Measurements from ENCODE around the gene PWWP2B. TPM values are rescaled to one million over a fixed set of nuclear protein-coding genes. Genes with fewer than 3 reads are reported as not detected.
"Not testable (repeated sequence)": the region's sequence is repeated elsewhere in the genome, so short reads cannot be mapped to it uniquely, and the experiment has no call there.

PWWP2B gene
- total RNA-seq, 4 donors from 2014 or later, result 11.8 to 25.5 (median 14.3) TPM

GRCh38 chr10:132377326-132377725 is 19.7 kb upstream of the PWWP2B start:
- H3K27ac ChIP-seq (replicated peaks in 1 of 4), result no peak overlapping the region
- peaks cover 0 to 4% (median 2%) of the 10 kb centered on the region in 4 donors for H3K9me3 ChIP-seq
- no peaks in the 10 kb centered on the region for H3K4me1 ChIP-seq
- H3K36me3 ChIP-seq, result peaks cover 0 to 7% (median 0%) of the 10 kb centered on the region in 4 donors
- H3K4me3 ChIP-seq, result no peak overlapping the region
- intact Hi-C loops (cut with DNase I), result no loop called here
- DNase-seq (ENCODE audit: extremely low spot score), result no peak
- H3K27me3 ChIP-seq, result no peaks in the 10 kb centered on the region
- WGBS, result 89% methylated on average over 7 of the region's 7 CpGs
- TF ChIP-seq EP300 (IDR thresholded peaks at IDR 0.05) (no peak), POLR2AphosphoS5 (IDR thresholded peaks at IDR 0.05) (no peak), CTCF (IDR thresholded peaks at IDR 0.05) (no peak), POLR2A (IDR thresholded peaks at IDR 0.05; ENCODE audit: low read depth) (no peak)

- intact Hi-C loops (cut with DNase I); H3K9me3 ChIP-seq; DNase-seq (ENCODE audit: extremely low spot score); H3K27ac ChIP-seq (replicated peaks in 1 of 4); H3K4me3 ChIP-seq; H3K4me1 ChIP-seq; H3K27me3 ChIP-seq; H3K36me3 ChIP-seq: not testable (repeated sequence)
- 86% methylated on average over 16 of the region's 16 CpGs for WGBS
Measured at GRCh38 chr10:132379026-132379425, 18.0 kb upstream of the PWWP2B start.

- not testable (repeated sequence) for H3K9me3 ChIP-seq; H3K27ac ChIP-seq (replicated peaks in 1 of 4); H3K4me1 ChIP-seq; H3K36me3 ChIP-seq; H3K4me3 ChIP-seq; H3K27me3 ChIP-seq; DNase-seq (ENCODE audit: extremely low spot score)
- intact Hi-C loops (cut with DNase I), result loop anchor here (10.0 kb wide), 1 partner anchor 264 kb away; no protein-coding TSS in a partner anchor
- 98% methylated on average over 4 of the region's 4 CpGs for WGBS
Measured at GRCh38 chr10:132380986-132381385, 16.0 kb upstream of the PWWP2B start.

GRCh38 chr10:132381741-132382140 is 15.3 kb upstream of the PWWP2B start:
- intact Hi-C loops (cut with DNase I), result loop anchor here (10.0 kb wide), 1 partner anchor 263 kb away; no protein-coding TSS in a partner anchor
- 86% methylated on average over 2 of the region's 2 CpGs for WGBS
- H3K27me3 ChIP-seq, result no peaks in the 10 kb centered on the region
- H3K27ac ChIP-seq (replicated peaks in 1 of 4), result no peak overlapping the region
- DNase-seq (ENCODE audit: extremely low spot score), result no peak
- peaks cover 0 to 4% (median 2%) of the 10 kb centered on the region in 4 donors for H3K9me3 ChIP-seq
- H3K36me3 ChIP-seq, result peaks cover 0 to 3% (median 0%) of the 10 kb centered on the region in 4 donors
- no peak for TF ChIP-seq POLR2AphosphoS5 (IDR thresholded peaks at IDR 0.05)
- no peak for TF ChIP-seq EP300 (IDR thresholded peaks at IDR 0.05)
- no peak for TF ChIP-seq CTCF (IDR thresholded peaks at IDR 0.05)
- no peak for TF ChIP-seq POLR2A (IDR thresholded peaks at IDR 0.05; ENCODE audit: low read depth)
- no peaks in the 10 kb centered on the region for H3K4me1 ChIP-seq
- no peak overlapping the region for H3K4me3 ChIP-seq

GRCh38 chr10:132382231-132382922 is 14.6 kb upstream of the PWWP2B start:
- WGBS, result 87% methylated on average over 16 of the region's 16 CpGs
- Histone ChIP-seq H3K27me3 (no peaks in the 10 kb centered on the region), H3K4me1 (peaks cover 0 to under 1% (median 0%) of the 10 kb centered on the region in 4 donors), H3K4me3 (no peak overlapping the region), H3K9me3 (peaks cover 0 to 4% (median 2%) of the 10 kb centered on the region in 4 donors), H3K27ac (replicated peaks in 1 of 4) (no peak overlapping the region), H3K36me3 (peaks cover 0 to 2% (median 0%) of the 10 kb centered on the region in 4 donors)
- intact Hi-C loops (cut with DNase I), result loop anchor here (10.0 kb wide), 1 partner anchor 262 kb away; no protein-coding TSS in a partner anchor
- TF ChIP-seq POLR2A (IDR thresholded peaks at IDR 0.05; ENCODE audit: low read depth), result no peak
- TF ChIP-seq EP300 (IDR thresholded peaks at IDR 0.05), result no peak
- TF ChIP-seq CTCF (IDR thresholded peaks at IDR 0.05), result no peak
- no peak for TF ChIP-seq POLR2AphosphoS5 (IDR thresholded peaks at IDR 0.05)
- no peak for DNase-seq (ENCODE audit: extremely low spot score)

All from esophagus muscularis mucosa (tissue), 4 donors.